H9 (cell line): ENCODE results near the gene PPFIBP1. TPM values are rescaled to one million over a fixed set of nuclear protein-coding genes. Genes with fewer than 3 reads are reported as not detected.

Source experiments
- DNase-seq: peaks from one replicate; pipeline ENCODE4 v3.0.0-alpha.2; 2017
- H2AFZ ChIP-seq: one replicate; pipeline ENCODE4 v1.6.1; 2013; ENCODE audit warnings: mild to moderate bottlenecking, low read length, control low read depth, moderate library complexity
- H2AK5ac ChIP-seq: 2 replicates; pipeline ENCODE4 v1.6.1; 2013; ENCODE audit warnings: low read length, control low read depth, mixed read lengths; ENCODE audit not compliant: insufficient read length
- H2BK120ac ChIP-seq: one replicate; pipeline ENCODE4 v1.6.1; 2013; ENCODE audit warnings: low read depth, mild to moderate bottlenecking, low read length, control low read depth, inconsistent platforms; ENCODE audit not compliant: poor library complexity, severe bottlenecking
- H2BK12ac ChIP-seq: 2 replicates; pipeline ENCODE4 v1.6.1; 2013; ENCODE audit warnings: low read length, control low read depth, mixed read lengths, low read depth; ENCODE audit not compliant: insufficient read length
- H2BK15ac ChIP-seq: 2 replicates; pipeline ENCODE4 v1.6.1; 2013; ENCODE audit warnings: low read depth, low read length, control low read depth
- H2BK20ac ChIP-seq: one replicate; pipeline ENCODE4 v1.6.1; 2013; ENCODE audit warnings: low read depth, mild to moderate bottlenecking, low read length, control low read depth, inconsistent platforms; ENCODE audit not compliant: poor library complexity, severe bottlenecking
- H2BK5ac ChIP-seq: 2 replicates; pipeline ENCODE4 v1.6.1; 2013; ENCODE audit warnings: low read length, control low read depth, mixed read lengths; ENCODE audit not compliant: insufficient read length
- H3K14ac ChIP-seq: 2 replicates; pipeline ENCODE4 v1.6.1; 2013; ENCODE audit warnings: low read length, control low read depth; ENCODE audit not compliant: insufficient read depth
- H3K18ac ChIP-seq: 2 replicates; pipeline ENCODE4 v1.6.1; 2013; ENCODE audit warnings: low read depth, mild to moderate bottlenecking, mixed read lengths, low read length, control low read depth; ENCODE audit not compliant: insufficient read length
- H3K23ac ChIP-seq: 2 replicates; pipeline ENCODE4 v1.6.1; 2013; ENCODE audit warnings: low read length, control low read depth, mixed read lengths, low read depth; ENCODE audit not compliant: insufficient read length
- H3K23me2 ChIP-seq: 2 replicates; pipeline ENCODE4 v1.6.1; 2013; ENCODE audit warnings: low read depth, mild to moderate bottlenecking, mixed read lengths, low read length, control low read depth; ENCODE audit not compliant: insufficient read length, poor library complexity, severe bottlenecking
- H3K27ac ChIP-seq: 2 replicates; pipeline ENCODE4 v1.5.1; 2013; ENCODE audit warnings: low read length, control low read depth, mixed read lengths, low read depth; ENCODE audit not compliant: insufficient read length
- H3K27me3 ChIP-seq: 2 replicates; pipeline ENCODE4 v1.6.1; 2013; ENCODE audit warnings: low read length, control low read depth, inconsistent platforms; ENCODE audit not compliant: insufficient read depth
- H3K4ac ChIP-seq: 2 replicates; pipeline ENCODE4 v1.6.1; 2013; ENCODE audit warnings: low read depth, mild to moderate bottlenecking, control low read depth, inconsistent platforms, low read length, moderate library complexity
- H3K4me1 ChIP-seq: 2 replicates; pipeline ENCODE4 v1.6.1; 2013; ENCODE audit warnings: low read length, control low read depth, inconsistent platforms; ENCODE audit not compliant: insufficient read depth
- H3K4me2 ChIP-seq: 2 replicates; pipeline ENCODE4 v1.6.1; 2013; ENCODE audit warnings: low read length, control low read depth, mixed read lengths; ENCODE audit not compliant: insufficient read length, insufficient read depth
- H3K56ac ChIP-seq: 2 replicates; pipeline ENCODE4 v1.6.1; 2013; ENCODE audit warnings: low read depth, mild to moderate bottlenecking, mixed read lengths, low read length, control low read depth; ENCODE audit not compliant: insufficient read length
- H3K79me1 ChIP-seq: 2 replicates; pipeline ENCODE4 v1.6.1; 2013; ENCODE audit warnings: low read depth, mild to moderate bottlenecking, moderate library complexity, low read length, control low read depth, inconsistent platforms; ENCODE audit not compliant: insufficient read depth, poor library complexity, severe bottlenecking
- H3K79me2 ChIP-seq: 2 replicates; pipeline ENCODE4 v1.6.1; 2013; ENCODE audit warnings: low read length, control low read depth, inconsistent platforms; ENCODE audit not compliant: insufficient read depth
- H3K9ac ChIP-seq: 2 replicates; pipeline ENCODE4 v1.6.1; 2013; ENCODE audit warnings: low read length, control low read depth, mixed read lengths; ENCODE audit not compliant: insufficient read length; ENCODE audit errors: extremely low read depth
- H3K9me3 ChIP-seq: one replicate; pipeline ENCODE4 v1.6.1; 2013; ENCODE audit warnings: low read depth, low read length, inconsistent platforms; ENCODE audit not compliant: control insufficient read depth
- H3T11ph ChIP-seq: one replicate; pipeline ENCODE4 v1.6.1; 2013; ENCODE audit warnings: mild to moderate bottlenecking, low read length, control low read depth, inconsistent platforms
- H4K20me1 ChIP-seq: one replicate; pipeline ENCODE4 v1.6.1; 2013; ENCODE audit not compliant: control insufficient read depth, insufficient read length, insufficient read depth
- H4K5ac ChIP-seq: 2 replicates; pipeline ENCODE4 v1.6.1; 2013; ENCODE audit warnings: low read depth, mild to moderate bottlenecking, mixed read lengths, low read length, control low read depth; ENCODE audit not compliant: insufficient read length
- H4K8ac ChIP-seq: replicated peaks from 2 replicates; pipeline ENCODE4 v1.6.1; 2013; ENCODE audit warnings: low read length, control low read depth, mixed read lengths, low read depth; ENCODE audit not compliant: insufficient read length
- H4K91ac ChIP-seq: 2 replicates; pipeline ENCODE4 v1.6.1; 2013; ENCODE audit warnings: low read depth, mild to moderate bottlenecking, moderate library complexity, mixed read lengths, low read length, control low read depth; ENCODE audit not compliant: insufficient read length
- H3K27ac Mint-ChIP-seq, 3 experiments: 2 replicates in 2 of 3; 3 replicates in 1 of 3; pipeline ENCODE4 v1.8.0; 2020 to 2021; ENCODE audit warnings: mixed read lengths in 3 of 3, mild to moderate bottlenecking in 1 of 3, moderate library complexity in 1 of 3
- H3K27me3 Mint-ChIP-seq: 2 replicates; pipeline ENCODE4 v1.8.0; 2021; ENCODE audit warnings: low read depth, mild to moderate bottlenecking, moderate library complexity, mixed read lengths
- H3K36me3 Mint-ChIP-seq, 3 experiments: 2 replicates in 2 of 3; 3 replicates in 1 of 3; pipeline ENCODE4 v1.8.0; 2020 to 2021; ENCODE audit warnings: low read depth in 3 of 3, mixed read lengths in 3 of 3; ENCODE audit not compliant: insufficient read depth in 1 of 3
- H3K4me1 Mint-ChIP-seq, 2 experiments: 2 replicates each; pipeline ENCODE4 v1.8.0; 2020; ENCODE audit warnings: mixed read lengths in 2 of 2
- H3K4me3 Mint-ChIP-seq, 2 experiments: 2 replicates in 1 of 2; 3 replicates in 1 of 2; pipeline ENCODE4 v1.8.0; 2020 to 2021; ENCODE audit warnings: mild to moderate bottlenecking in 2 of 2, mixed read lengths in 2 of 2, moderate library complexity in 1 of 2
- H3K9me3 Mint-ChIP-seq, 2 experiments: 2 replicates in 1 of 2; 3 replicates in 1 of 2; pipeline ENCODE4 v1.8.0; 2020; ENCODE audit warnings: mild to moderate bottlenecking in 2 of 2, mixed read lengths in 2 of 2, moderate library complexity in 1 of 2
- CTCF ChIP-seq: fragments of 200-600 bp; sonication (generic); conservative IDR thresholded peaks from 3 replicates; pipeline ENCODE4 v1.8.0; 2021; ENCODE audit warnings: antibody characterized with exemption, mild to moderate bottlenecking
- WGBS: extraction: QIAGEN DNeasy Blood & Tissue Kit; methylation state at CpG from one replicate; pipeline ENCODE4 v1.1.7; 2013; ENCODE audit warnings: missing lambda C conversion rate, low lambda C conversion rate, mixed read lengths; ENCODE audit not compliant: insufficient read length; ENCODE audit errors: extremely low coverage; 5-methylcytosine and 5-hydroxymethylcytosine counted together
- total RNA-seq: library from RNA; stranded (reverse); gene quantifications from 2 replicates; pipeline ENCODE4 v1.2.1, GENCODE V29; 2021

The PPFIBP1 gene
- total RNA-seq, 1 experiment from 2014 or later = 29.2 TPM

GRCh38 chr12:27622436-27623195, 98.6 kb downstream of the PPFIBP1 start:
- no peak overlapping the region for H4K5ac ChIP-seq
- no peak overlapping the region for H2BK5ac ChIP-seq
- H3K79me2 ChIP-seq = no peaks in the 10 kb centered on the region; the same call in 1 of the 2 replicates
- no peak overlapping the region for H2AFZ ChIP-seq
- Mint-ChIP-seq H3K36me3 (peaks cover 0 to 8% (median 6%) of the 10 kb centered on the region in 3 experiments; a peak in 4 of 7 replicates), H3K9me3 (peaks cover 0 to 3% of the 10 kb centered on the region in 2 experiments; a peak in 2 of 5 replicates), H3K27me3 (no peaks in the 10 kb centered on the region), H3K4me3 (no peak overlapping the region), H3K4me1 (peaks cover 6 to 12% of the 10 kb centered on the region in 2 experiments; a peak in 1 of 4 replicates), H3K27ac (no peak overlapping the region)
- H4K20me1 ChIP-seq = no peaks in the 10 kb centered on the region
- H3K56ac ChIP-seq = no peak overlapping the region
- H3K18ac ChIP-seq = no peak overlapping the region
- no peak overlapping the region for H3T11ph ChIP-seq
- no peak overlapping the region for H2BK15ac ChIP-seq
- H3K4ac ChIP-seq = no peak overlapping the region
- no peaks in the 10 kb centered on the region for H3K79me1 ChIP-seq
- H3K9ac ChIP-seq = no peak overlapping the region
- no peaks in the 10 kb centered on the region for H3K27me3 ChIP-seq
- H3K23me2 ChIP-seq = no peaks in the 10 kb centered on the region
- H4K91ac ChIP-seq = no peak overlapping the region
- no peak overlapping the region for H2AK5ac ChIP-seq
- H3K27ac ChIP-seq = no peak overlapping the region
- no peak overlapping the region for H3K14ac ChIP-seq
- H3K23ac ChIP-seq = no peak overlapping the region
- WGBS = no CpG with 5 or more reads among the region's 9 CpGs
- no peak for TF ChIP-seq CTCF
- no peak overlapping the region for H2BK20ac ChIP-seq
- no peaks in the 10 kb centered on the region for H3K9me3 ChIP-seq
- H4K8ac ChIP-seq = no peak overlapping the region
- no peak overlapping the region for H3K4me2 ChIP-seq
- no peak for DNase-seq
- no peak overlapping the region for H2BK120ac ChIP-seq
- H3K4me1 ChIP-seq = no peaks in the 10 kb centered on the region; the same call in 1 of the 2 replicates
- no peak overlapping the region for H2BK12ac ChIP-seq
